ENCODE measurements around the gene EEF2.

DNA sequence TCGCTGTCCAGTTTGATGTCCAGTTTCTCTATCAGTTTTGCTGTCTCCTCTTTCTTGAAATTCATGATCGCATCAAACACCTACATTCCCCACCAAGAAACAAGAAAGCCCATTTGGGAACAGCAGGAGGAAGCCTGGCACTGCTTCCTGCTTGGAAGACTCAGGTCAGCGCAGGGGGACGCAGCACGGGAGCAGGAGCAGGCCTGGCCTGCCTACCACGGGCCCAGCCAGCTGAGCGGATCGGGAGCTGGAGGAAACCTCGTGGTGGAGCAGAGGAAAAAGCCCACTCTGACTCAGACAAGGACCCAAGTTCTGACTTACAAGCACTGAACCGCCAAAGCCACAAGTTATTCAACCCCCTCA is 3.9 kb downstream of the EEF2 start:
- TF ChIP-seq, protein P1, sequence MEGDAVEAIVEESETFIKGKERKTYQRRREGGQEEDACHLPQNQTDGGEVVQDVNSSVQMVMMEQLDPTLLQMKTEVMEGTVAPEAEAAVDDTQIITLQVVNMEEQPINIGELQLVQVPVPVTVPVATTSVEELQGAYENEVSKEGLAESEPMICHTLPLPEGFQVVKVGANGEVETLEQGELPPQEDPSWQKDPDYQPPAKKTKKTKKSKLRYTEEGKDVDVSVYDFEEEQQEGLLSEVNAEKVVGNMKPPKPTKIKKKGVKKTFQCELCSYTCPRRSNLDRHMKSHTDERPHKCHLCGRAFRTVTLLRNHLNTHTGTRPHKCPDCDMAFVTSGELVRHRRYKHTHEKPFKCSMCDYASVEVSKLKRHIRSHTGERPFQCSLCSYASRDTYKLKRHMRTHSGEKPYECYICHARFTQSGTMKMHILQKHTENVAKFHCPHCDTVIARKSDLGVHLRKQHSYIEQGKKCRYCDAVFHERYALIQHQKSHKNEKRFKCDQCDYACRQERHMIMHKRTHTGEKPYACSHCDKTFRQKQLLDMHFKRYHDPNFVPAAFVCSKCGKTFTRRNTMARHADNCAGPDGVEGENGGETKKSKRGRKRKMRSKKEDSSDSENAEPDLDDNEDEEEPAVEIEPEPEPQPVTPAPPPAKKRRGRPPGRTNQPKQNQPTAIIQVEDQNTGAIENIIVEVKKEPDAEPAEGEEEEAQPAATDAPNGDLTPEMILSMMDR (conservative IDR thresholded peaks at IDR 0.05), result no peak
- no peak for TF ChIP-seq ZFX (IDR thresholded peaks at IDR 0.05)
